ENCODE results near the gene KRTAP9-2. TPM values are rescaled to one million over a fixed set of nuclear protein-coding genes. Genes with fewer than 3 reads are reported as not detected.
"Not testable (repeated sequence)": the region's sequence is repeated elsewhere in the genome, so short reads cannot be mapped to it uniquely, and the experiment has no call there.

KRTAP9-2 gene
- total RNA-seq, 1 experiment from 2014 or later = not detected

- H3K36me3 Mint-ChIP-seq (ENCODE audit: insufficient read depth, unreplicated experiment) = no peaks in the 10 kb centered on the region
- no peaks in the 10 kb centered on the region for H3K4me1 Mint-ChIP-seq (ENCODE audit: low read depth, unreplicated experiment)
- no peak overlapping the region for H3K4me3 Mint-ChIP-seq (ENCODE audit: low read depth, unreplicated experiment)
- BruUV-seq (replicated peaks) = no TSS peak
- DNase-seq = no peak
- CTCF ChIA-PET = no interaction called here
- TF ChIP-seq CTCF (IDR thresholded peaks at IDR 0.05; ENCODE audit: unreplicated experiment) = no peak
- intact Hi-C loops (cut with micrococcal nuclease; ENCODE audit: unreplicated experiment) = no loop called here
- no peak overlapping the region for H3K27ac Mint-ChIP-seq (ENCODE audit: unreplicated experiment)
- no peaks in the 10 kb centered on the region for H3K9me3 Mint-ChIP-seq (ENCODE audit: low read depth, unreplicated experiment)
- no peaks in the 10 kb centered on the region for H3K27me3 Mint-ChIP-seq (ENCODE audit: unreplicated experiment)
These were observed 45.4 kb downstream of the KRTAP9-2 start for GRCh38 chr17:41271858-41272257.

GRCh38 chr17:41275648-41276190, 49.3 kb downstream of the KRTAP9-2 start, which contains the start of gene KRTAP9-7:
Gene KRTAP9-7, plus strand, starts transcription at chr17:41275698. Its CDS starts 0 bp downstream, at chr17:41275698.
- H3K27ac Mint-ChIP-seq (ENCODE audit: unreplicated experiment); H3K9me3 Mint-ChIP-seq (ENCODE audit: low read depth, unreplicated experiment); H3K27me3 Mint-ChIP-seq (ENCODE audit: unreplicated experiment); H3K4me1 Mint-ChIP-seq (ENCODE audit: low read depth, unreplicated experiment); BruUV-seq (replicated peaks); H3K36me3 Mint-ChIP-seq (ENCODE audit: insufficient read depth, unreplicated experiment); intact Hi-C loops (cut with micrococcal nuclease; ENCODE audit: unreplicated experiment); DNase-seq; H3K4me3 Mint-ChIP-seq (ENCODE audit: low read depth, unreplicated experiment): not testable (repeated sequence)
- CTCF ChIA-PET = interaction anchor here (1.5 kb wide), 1 partner anchor 11 kb away, joined by 6 read pairs; the partner anchor contains the start of gene KRTAP9-6

Other genes starting within 250 kb of the KRTAP9-2 start
- gene KRT40, start 242.3 kb upstream of the KRTAP9-2 start, total RNA-seq (2022) = not detected in 2 replicates
- not detected in 2 replicates for gene KRTAP3-3, start 232.5 kb upstream of the KRTAP9-2 start, total RNA-seq (2022)
- not detected in 2 replicates for gene KRTAP3-2, start 226.7 kb upstream of the KRTAP9-2 start, total RNA-seq (2022)
- gene KRTAP3-1, start 217.5 kb upstream of the KRTAP9-2 start, total RNA-seq (2022) = not detected in 2 replicates
- gene KRTAP1-5, start 199.4 kb upstream of the KRTAP9-2 start, total RNA-seq (2022) = not detected in 2 replicates
- gene KRTAP1-4, start 196.5 kb upstream of the KRTAP9-2 start, total RNA-seq (2022) = not detected in 2 replicates
- gene KRTAP1-3, start 191.8 kb upstream of the KRTAP9-2 start, total RNA-seq (2022) = not detected in 2 replicates
- gene KRTAP1-1, start 185.2 kb upstream of the KRTAP9-2 start, total RNA-seq (2022) = 10.2 and 15.9 TPM in 2 replicates
- not detected in 2 replicates for gene KRTAP2-1, start 179.3 kb upstream of the KRTAP9-2 start, total RNA-seq (2022)
- gene KRTAP2-2, start 171.4 kb upstream of the KRTAP9-2 start, total RNA-seq (2022) = not detected in 2 replicates
- 9.4 and 18.2 TPM in 2 replicates for gene KRTAP2-3, start 166.5 kb upstream of the KRTAP9-2 start, total RNA-seq (2022)
- gene KRTAP2-4, start 160.8 kb upstream of the KRTAP9-2 start, total RNA-seq (2022) = not detected in 2 replicates
- gene KRTAP4-7, start 142.5 kb upstream of the KRTAP9-2 start, total RNA-seq (2022) = not detected in 2 replicates
- not detected in 2 replicates for gene KRTAP4-8, start 128.5 kb upstream of the KRTAP9-2 start, total RNA-seq (2022)
- not detected in 2 replicates for gene KRTAP4-16, start 124.4 kb upstream of the KRTAP9-2 start, total RNA-seq (2022)
- gene KRTAP4-9, start 121.3 kb upstream of the KRTAP9-2 start, total RNA-seq (2022) = not detected in 2 replicates
- not detected in 2 replicates for gene KRTAP4-11, start 108.3 kb upstream of the KRTAP9-2 start, total RNA-seq (2022)
- gene KRTAP4-12, start 102.5 kb upstream of the KRTAP9-2 start, total RNA-seq (2022) = not detected in 2 replicates
- not detected in 2 replicates for gene KRTAP4-6, start 86.1 kb upstream of the KRTAP9-2 start, total RNA-seq (2022)
- gene KRTAP4-5, start 76.8 kb upstream of the KRTAP9-2 start, total RNA-seq (2022) = not detected in 2 replicates
- not detected in 2 replicates for gene KRTAP4-4, start 65.9 kb upstream of the KRTAP9-2 start, total RNA-seq (2022)
- not detected in 2 replicates for gene KRTAP4-3, start 58.4 kb upstream of the KRTAP9-2 start, total RNA-seq (2022)
- not detected in 2 replicates for gene KRTAP4-2, start 48.4 kb upstream of the KRTAP9-2 start, total RNA-seq (2022)
- gene KRTAP4-1, start 41.7 kb upstream of the KRTAP9-2 start, total RNA-seq (2022) = not detected in 2 replicates
- not detected in 2 replicates for gene KRTAP9-1, start 36.8 kb upstream of the KRTAP9-2 start, total RNA-seq (2022)
- not detected in 2 replicates for gene KRTAP9-3, start 5.8 kb downstream of the KRTAP9-2 start, total RNA-seq (2022)
- gene KRTAP9-8, start 11.4 kb downstream of the KRTAP9-2 start, total RNA-seq (2022) = not detected in 2 replicates
- gene KRTAP9-4, start 23.0 kb downstream of the KRTAP9-2 start, total RNA-seq (2022) = not detected in 2 replicates
- gene KRTAP9-9, start 28.7 kb downstream of the KRTAP9-2 start, total RNA-seq (2022) = not detected in 2 replicates
- not detected in 2 replicates for gene KRTAP9-6, start 38.7 kb downstream of the KRTAP9-2 start, total RNA-seq (2022)
- not detected in 2 replicates for gene KRTAP9-7, start 49.0 kb downstream of the KRTAP9-2 start, total RNA-seq (2022)
- gene KRTAP29-1, start 76.2 kb downstream of the KRTAP9-2 start, total RNA-seq (2022) = not detected in 2 replicates
- not detected in 2 replicates for gene KRTAP16-1, start 82.7 kb downstream of the KRTAP9-2 start, total RNA-seq (2022)
- not detected in 2 replicates for gene KRTAP17-1, start 89.1 kb downstream of the KRTAP9-2 start, total RNA-seq (2022)
- gene KRT33A, start 124.2 kb downstream of the KRTAP9-2 start, total RNA-seq (2022) = not detected in 2 replicates
- not detected in 2 replicates for gene KRT33B, start 143.2 kb downstream of the KRTAP9-2 start, total RNA-seq (2022)
- gene KRT34, start 155.7 kb downstream of the KRTAP9-2 start, total RNA-seq (2022) = not detected in 2 replicates
- not detected in 2 replicates for gene KRT31, start 171.0 kb downstream of the KRTAP9-2 start, total RNA-seq (2022)
- not detected in 2 replicates for gene KRT37, start 197.9 kb downstream of the KRTAP9-2 start, total RNA-seq (2022)
- not detected in 2 replicates for gene KRT38, start 214.3 kb downstream of the KRTAP9-2 start, total RNA-seq (2022)
- not detected in 2 replicates for gene KRT32, start 240.7 kb downstream of the KRTAP9-2 start, total RNA-seq (2022)

Data from Calu3 (cell line).